ENCODE measurements around the gene C21orf91.

- TF ChIP-seq CTCF (IDR thresholded peaks at IDR 0.05) (no peak), POLR2A (IDR thresholded peaks at IDR 0.05) (no peak), EP300 (IDR thresholded peaks at IDR 0.05) (no peak)
Measured at GRCh38 chr21:17784180-17784598, 35.0 kb downstream of the C21orf91 start.

Data from tibial nerve (tissue), 4 donors.